K562 (cell line): ENCODE results near the gene CEP120. TPM values are rescaled to one million over a fixed set of nuclear protein-coding genes. Genes with fewer than 3 reads are reported as not detected.

Experiments
- ATAC-seq: fragments of 200-7000 bp; cut with Tn5 transposase; 3 replicates; pipeline ENCODE4 v1.9.1; 2020; ENCODE audit warnings: moderate library complexity
- BruUV-seq: library from RNA; stranded (reverse); fragments of 400-500 nt; replicated peaks from 2 replicates; lab custom pipeline; 2021; lab: Mats Ljungman, UMichigan
- CTCF ChIA-PET: fragments of 300-600 bp; formaldehyde crosslinking; extraction: SDS; loops from one replicate; lab custom pipeline; 2021; ENCODE audit warnings: low intra/inter-chr PET ratio; lab: Yijun Ruan, JAX
- POLR2A ChIA-PET: fragments of 300-600, 350-650 bp; sonication (Branson Sonifier 250); formaldehyde crosslinking; extraction: SDS; loops from one replicate; lab custom pipeline; 2021; ENCODE audit warnings: antibody characterized with exemption, inconsistent platforms; lab: Yijun Ruan, JAX
- DNase-seq, 4 experiments: peaks; one replicate each; pipeline versions ENCODE4 v3.0.0 to v3.0.0-alpha.2; 2011 to 2018; ENCODE audit warnings: low spot score in 3 of 4, mixed read lengths in 3 of 4; ENCODE audit errors: extremely low read depth in 1 of 4
- FAIRE-seq: peaks from 2 replicates; lab custom pipeline; 2011; peaks lifted over from hg19 to GRCh38; lab: Jason Lieb, UNC
- H2AFZ ChIP-seq: 2 replicates; pipeline ENCODE4 v1.6.0; 2011; ENCODE audit warnings: low read depth, low read length, control low read depth, inconsistent platforms
- H3K27ac ChIP-seq: fragments of 200-600 bp; 3 replicates; pipeline ENCODE4 v1.8.0; 2011; ENCODE audit warnings: low read depth, mild to moderate bottlenecking, control low read depth, inconsistent platforms, low read length, moderate library complexity, mixed read lengths; ENCODE audit errors: extremely low read depth
- H3K27me3 ChIP-seq, 2 experiments: fragments of 300-600 bp in 1 of 2; 2 replicates in 1 of 2; 3 replicates in 1 of 2; pipeline versions ENCODE4 v1.6.0 to v1.8.0; 2011; ENCODE audit warnings: inconsistent platforms in 2 of 2, low read length in 2 of 2, mild to moderate bottlenecking in 1 of 2, mixed read lengths in 1 of 2, moderate library complexity in 1 of 2; ENCODE audit not compliant: control insufficient read depth in 2 of 2, insufficient read depth in 2 of 2
- H3K36me3 ChIP-seq: fragments of 300-600 bp; 3 replicates; pipeline ENCODE4 v1.8.0; 2011; ENCODE audit warnings: mild to moderate bottlenecking, low read length, inconsistent platforms; ENCODE audit not compliant: control insufficient read depth, insufficient read depth
- H3K4me1 ChIP-seq, 2 experiments: fragments of 200-600 bp in 1 of 2; replicated peaks in 1 of 2; 2 replicates in 1 of 2; 3 replicates in 1 of 2; pipeline versions ENCODE4 v1.5.1 to v1.8.0; 2011; ENCODE audit warnings: inconsistent platforms in 2 of 2, low read length in 2 of 2, mild to moderate bottlenecking in 1 of 2, mixed read lengths in 1 of 2, moderate library complexity in 1 of 2; ENCODE audit not compliant: control insufficient read depth in 2 of 2, insufficient read depth in 2 of 2
- H3K4me2 ChIP-seq: 2 replicates; pipeline ENCODE4 v1.6.1; 2011; ENCODE audit warnings: low read length, control low read depth, inconsistent platforms, mixed read lengths; ENCODE audit not compliant: insufficient read depth
- H3K4me3 ChIP-seq: fragments of 200-600 bp; sonication (generic), shearing (Covaris generic); 2 replicates; pipeline ENCODE4 v1.5.1; 2016; ENCODE audit warnings: control low read depth, inconsistent platforms
- H3K79me2 ChIP-seq: fragments of 200-600 bp; 3 replicates; pipeline ENCODE4 v1.8.0; 2011; ENCODE audit warnings: low read length, inconsistent platforms; ENCODE audit not compliant: control insufficient read depth, insufficient read depth
- H3K9ac ChIP-seq, 2 experiments: 2 replicates each; pipeline versions ENCODE4 v1.6.0 to v1.6.1; 2011; ENCODE audit warnings: low read depth in 2 of 2, low read length in 2 of 2, control low read depth in 1 of 2, inconsistent platforms in 1 of 2, mild to moderate bottlenecking in 1 of 2, mixed read lengths in 1 of 2; ENCODE audit not compliant: insufficient read depth in 1 of 2
- H3K9me1 ChIP-seq: one replicate; pipeline ENCODE4 v1.6.0; 2011; ENCODE audit warnings: inconsistent platforms, mild to moderate bottlenecking, low read length, moderate library complexity; ENCODE audit not compliant: control insufficient read depth, insufficient read depth
- H3K9me3 ChIP-seq: replicated peaks from 2 replicates; pipeline ENCODE4 v1.5.1; 2011; ENCODE audit warnings: low read depth, low read length, inconsistent platforms; ENCODE audit not compliant: control insufficient read depth, insufficient read depth
- H4K20me1 ChIP-seq: replicated peaks from 2 replicates; pipeline ENCODE4 v1.6.1; 2011; ENCODE audit warnings: low read length, inconsistent platforms, mixed read lengths; ENCODE audit not compliant: control insufficient read depth, insufficient read depth
- CAMTA2 ChIP-seq: fragments of 250-450 bp; sonication (Bioruptor Pico); conservative IDR thresholded peaks from 2 replicates; pipeline ENCODE4 v1.5.1; 2022
- CBX8 ChIP-seq: fragments of 200-600 bp; sonication (generic); IDR thresholded peaks from 2 replicates; pipeline ENCODE4 v1.6.1; 2012; ENCODE audit warnings: borderline replicate concordance, mixed run types, low read depth, mild to moderate bottlenecking, moderate library complexity, mixed read lengths, low read length, control low read depth, inconsistent platforms; ENCODE audit not compliant: poor library complexity, severe bottlenecking; ENCODE audit errors: extremely low read depth
- E4F1 ChIP-seq: fragments of 250-450 bp; sonication (Bioruptor Pico); IDR thresholded peaks from 2 replicates; pipeline ENCODE4 v1.5.0; 2021; ENCODE audit warnings: mild to moderate bottlenecking, borderline replicate concordance
- ETV6 ChIP-seq, 3 experiments: fragments of 150-350 bp in 1 of 3; sonication (generic) in 1 of 3; formaldehyde crosslinking in 1 of 3; IDR thresholded peaks; 2 replicates each; pipeline versions ENCODE4 v1.6.1 to v1.8.0; 2014 to 2022; ENCODE audit warnings: borderline replicate concordance in 2 of 3, low read depth in 2 of 3, antibody characterized with exemption in 1 of 3, low read length in 1 of 3, mild to moderate bottlenecking in 1 of 3, missing genetic modification reagents in 1 of 3
- FOXA1 ChIP-seq: fragments of 450-650 bp; IDR thresholded peaks from 2 replicates; pipeline ENCODE4 v1.6.1; 2016; ENCODE audit warnings: mild to moderate bottlenecking, borderline replicate concordance
- FOXK1 ChIP-seq: sonication (generic); formaldehyde crosslinking; IDR thresholded peaks from 2 replicates; pipeline ENCODE4 v1.8.0; 2022; ENCODE audit warnings: missing genetic modification reagents, mild to moderate bottlenecking, borderline replicate concordance
- MEF2A ChIP-seq: IDR thresholded peaks from 2 replicates; pipeline ENCODE4 v1.6.1; 2011; ENCODE audit warnings: low read depth, mild to moderate bottlenecking, low read length, moderate library complexity; ENCODE audit not compliant: control insufficient read depth
- NFIX ChIP-seq: fragments of 250-450 bp; sonication (Bioruptor Pico); IDR thresholded peaks from 2 replicates; pipeline ENCODE4 v1.4.0; 2020; ENCODE audit warnings: low read depth, mild to moderate bottlenecking, moderate library complexity
- PHF21A ChIP-seq: fragments of 450-650 bp; IDR thresholded peaks from 2 replicates; pipeline ENCODE4 v1.6.1; 2017; ENCODE audit warnings: low read depth, borderline replicate concordance
- PPARD ChIP-seq: fragments of 250-450 bp; sonication (Bioruptor Pico); IDR thresholded peaks from 2 replicates; pipeline ENCODE4 v1.8.0; 2022; ENCODE audit warnings: inconsistent platforms, mild to moderate bottlenecking, moderate library complexity
- PRMT5 ChIP-seq: sonication (generic); formaldehyde crosslinking; IDR thresholded peaks from 2 replicates; pipeline ENCODE4 v1.5.0; 2020; ENCODE audit warnings: missing genetic modification reagents
- SAFB ChIP-seq: fragments of 200-400 bp; formaldehyde crosslinking; IDR thresholded peaks from 2 replicates; pipeline ENCODE4 v1.6.1; 2017; ENCODE audit warnings: low read depth, low read length, borderline replicate concordance
- SMAD2 ChIP-seq: fragments of 150-350 bp; IDR thresholded peaks from 2 replicates; pipeline ENCODE4 v1.6.1; 2014; ENCODE audit warnings: low read depth, mild to moderate bottlenecking, low read length
- THRA ChIP-seq: fragments of 450-650 bp; IDR thresholded peaks from 2 replicates; pipeline ENCODE4 v1.6.1; 2017; ENCODE audit warnings: mild to moderate bottlenecking, moderate library complexity
- ZKSCAN3 ChIP-seq: fragments of 250-450 bp; sonication (Bioruptor Pico); IDR thresholded peaks from 2 replicates; pipeline ENCODE4 v1.4.0; 2020
- ZKSCAN8 ChIP-seq: fragments of 200-800 bp; sonication (Bioruptor generic); IDR thresholded peaks from 2 replicates; pipeline ENCODE4 v1.6.1; 2016; ENCODE audit warnings: missing genetic modification characterization, missing compliant biosample characterization
- ZNF24 ChIP-seq: fragments of 450-650 bp; IDR thresholded peaks from 2 replicates; pipeline ENCODE4 v1.6.1; 2016
- ZNF311 ChIP-seq: fragments of 250-450 bp; sonication (Bioruptor Pico); IDR thresholded peaks from 2 replicates; pipeline ENCODE4 v1.4.0; 2020; ENCODE audit warnings: mild to moderate bottlenecking, moderate library complexity
- ZNF76 ChIP-seq: fragments of 250-450 bp; sonication (Bioruptor Pico); IDR thresholded peaks from 2 replicates; pipeline ENCODE4 v1.4.0; 2020; ENCODE audit warnings: mild to moderate bottlenecking, moderate library complexity, borderline replicate concordance
- in situ Hi-C: fragments of 300-500 bp; cut with MboI; formaldehyde crosslinking; loops from 4 replicates; pipeline ENCODE4 v1.15.0; 2018; ENCODE audit warnings: inconsistent platforms, mixed read lengths
- intact Hi-C: fragments of 100-400 bp; cut with micrococcal nuclease; formaldehyde crosslinking; loops from 2 replicates; pipeline ENCODE4 v1.14.2; 2022
- polyA plus RNA-seq, 8 experiments: library from polyadenylated mRNA; depleted of rRNA in 4 of 8; stranded (reverse) in 5 of 8; unstranded in 3 of 8; fragments of >200 nt; fragmentation: Nextera tagmentation in 2 of 8; fragmentation: Illumina TruSeq in 1 of 8; extraction: Ambion mirVana in 2 of 8; extraction: Trizol in 1 of 8; gene quantifications; 2 replicates each; pipeline versions ENCODE4 v1.2.1 to v1.2.3, GENCODE V29; 2011 to 2014; ENCODE audit warnings: inconsistent platforms in 1 of 8, missing spikeins in 1 of 8
- total RNA-seq, 7 experiments: library from RNA; depleted of rRNA in 6 of 7; stranded (reverse); fragments of >200 nt in 6 of 7; fragmentation: Illumina TruSeq in 2 of 7; extraction: Trizol in 2 of 7; gene quantifications; 2 replicates each; pipeline versions ENCODE4 v1.2.1 to v1.2.3, GENCODE V29; 2011 to 2021; ENCODE audit warnings: low replicate concordance in 1 of 7

The CEP120 gene
- total and polyA plus RNA-seq, 9 of the 15 experiments (the other 6 are each of a cell fraction or from before 2014, with no cell fraction given) = 3.3 to 24.9 (median 14.4) TPM

GRCh38 chr5:123414974-123415373 is 8.2 kb downstream of the CEP120 start:
- H3K27me3 ChIP-seq = no peaks in the 10 kb centered on the region
- no peak overlapping the region for H3K9ac ChIP-seq
- DNase-seq (no peak), FAIRE-seq (no peak), ATAC-seq (no peak)
- no peak overlapping the region for H3K4me2 ChIP-seq
- in situ Hi-C loops (no loop called here), intact Hi-C loops (no loop called here)
- no peaks in the 10 kb centered on the region for H4K20me1 ChIP-seq
- no peak overlapping the region for H3K4me3 ChIP-seq
- no peaks in the 10 kb centered on the region for H3K4me1 ChIP-seq
- 0 out of 3 replicates have a peak, but pooled peaks cover 2% of the 10 kb centered on the region for H3K79me2 ChIP-seq
- peaks cover 58% of the 10 kb centered on the region for H3K36me3 ChIP-seq
- CTCF ChIA-PET = no interaction called here
- no peaks in the 10 kb centered on the region for H3K9me1 ChIP-seq
- no peak overlapping the region for H2AFZ ChIP-seq
- BruUV-seq = no TSS peak
- H3K9me3 ChIP-seq = no peaks in the 10 kb centered on the region
- POLR2A ChIA-PET = interaction anchor here (0.7 to 1.6 kb wide), 2 partner anchors 14 to 105 kb away, joined by 4 read pairs; no protein-coding TSS in a partner anchor
- H3K27ac ChIP-seq = no peak overlapping the region
- no peak for TF ChIP-seq FOXA1
- no peak for TF ChIP-seq ETV6 (IDR thresholded peaks at IDR 0.05; ENCODE audit: borderline replicate concordance in 1 of 2, low read depth in 2 of 2, low read length in 1 of 2)
- no peak for TF ChIP-seq ETV6 (CRISPR knock-in tag; IDR thresholded peaks at IDR 0.05; ENCODE audit: borderline replicate concordance)
- no peak for TF ChIP-seq SAFB
- TF ChIP-seq FOXK1 (CRISPR knock-in tag) = no peak
- TF ChIP-seq ZNF24 = no peak
- no peak for TF ChIP-seq CAMTA2 (CRISPR knock-in tag)
- no peak for TF ChIP-seq NFIX
- TF ChIP-seq CBX8 = no peak
- TF ChIP-seq PRMT5 (CRISPR knock-in tag) = no peak
- TF ChIP-seq E4F1 (CRISPR knock-in tag) = no peak
- TF ChIP-seq ZKSCAN8 (CRISPR knock-in tag) = no peak
- TF ChIP-seq THRA = no peak
- no peak for TF ChIP-seq PHF21A
- TF ChIP-seq PPARD (CRISPR knock-in tag) = no peak
- TF ChIP-seq SMAD2 = no peak
- TF ChIP-seq ZNF311 (CRISPR knock-in tag) = no peak
- no peak for TF ChIP-seq MEF2A
- TF ChIP-seq ZNF76 = no peak
- no peak for TF ChIP-seq ZKSCAN3 (CRISPR knock-in tag)
